TTC549 (cell line): Measurements from ENCODE around the gene LRRC32.
"Not testable (repeated sequence)": the region's sequence is repeated elsewhere in the genome, so short reads cannot be mapped to it uniquely, and the experiment has no call there.

Experiments
- FAIRE-seq: peaks from 2 replicates; lab custom pipeline; 2012; peaks lifted over from hg19 to GRCh38; lab: Jason Lieb, UNC

Gene LRRC32

GRCh38 chr11:76644591-76644990 is 26.0 kb downstream of the LRRC32 start:
- FAIRE-seq = no peak

- not testable (repeated sequence) for FAIRE-seq
These were observed 26.8 kb downstream of the LRRC32 start for GRCh38 chr11:76643711-76644110.

DNA sequence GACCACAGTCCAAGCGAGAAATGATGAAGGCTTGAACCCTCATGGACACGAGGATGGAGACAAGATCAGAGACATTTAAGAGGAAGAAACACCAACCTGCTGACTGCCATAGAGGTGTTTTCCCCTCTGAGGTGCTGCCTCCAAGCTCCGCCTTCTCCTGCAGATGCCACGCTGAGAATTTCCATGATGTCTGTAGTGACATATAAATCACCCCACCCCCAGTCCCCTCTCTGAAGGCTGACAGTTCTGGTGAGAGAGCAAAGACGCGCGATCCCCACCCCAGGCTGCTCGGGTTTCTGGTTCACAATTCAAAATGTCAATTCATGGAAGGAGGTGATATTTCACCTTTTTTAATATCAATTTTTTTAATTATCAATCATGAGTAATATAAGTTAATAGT is 28.2 kb downstream of the LRRC32 start:
- FAIRE-seq = no peak

DNA sequence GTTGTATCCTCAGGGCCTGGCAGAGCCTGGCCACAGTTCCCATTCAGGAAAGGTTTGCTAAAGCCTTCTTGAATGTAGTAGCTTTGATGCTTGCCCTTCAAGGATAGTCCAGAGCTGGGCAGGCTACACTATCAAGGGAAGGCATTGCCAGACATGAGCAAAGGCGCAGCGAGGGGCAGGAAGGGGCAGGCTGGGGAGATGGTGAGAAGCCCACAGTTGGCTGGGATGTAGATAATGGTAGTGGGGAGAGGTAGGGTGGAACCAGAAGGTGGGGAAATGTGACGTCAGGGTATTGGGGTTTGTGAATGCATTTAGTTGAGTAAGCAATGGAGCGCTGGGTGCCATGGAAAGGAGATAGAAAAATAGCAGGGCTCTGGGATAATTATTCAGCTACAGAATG is 28.6 kb downstream of the LRRC32 start:
- no peak for FAIRE-seq

GRCh38 chr11:76640501-76640900 is 30.0 kb downstream of the LRRC32 start:
- FAIRE-seq = no peak

DNA sequence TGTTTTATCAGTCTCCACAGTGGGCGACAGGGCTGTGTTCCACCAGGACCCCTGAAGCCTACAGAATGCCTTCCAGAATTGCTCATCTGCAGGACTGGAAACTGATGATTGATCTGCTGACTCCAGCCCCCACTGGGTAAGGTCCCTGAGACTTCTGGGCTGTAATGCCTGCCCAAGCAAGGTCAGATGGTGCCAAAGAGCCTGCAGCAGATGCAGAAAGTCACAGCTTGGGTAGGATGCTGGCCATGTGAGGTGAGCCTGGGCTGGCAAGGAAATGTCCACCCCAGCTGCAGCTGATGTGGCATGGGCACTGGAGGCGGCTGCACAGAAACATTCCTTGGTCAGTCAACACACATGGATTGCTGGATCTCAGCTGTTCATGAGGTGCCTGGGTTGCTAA is 30.9 kb downstream of the LRRC32 start:
- FAIRE-seq = no peak

- FAIRE-seq = no peak
These were observed 32.0 kb downstream of the LRRC32 start for GRCh38 chr11:76638270-76639197.

DNA sequence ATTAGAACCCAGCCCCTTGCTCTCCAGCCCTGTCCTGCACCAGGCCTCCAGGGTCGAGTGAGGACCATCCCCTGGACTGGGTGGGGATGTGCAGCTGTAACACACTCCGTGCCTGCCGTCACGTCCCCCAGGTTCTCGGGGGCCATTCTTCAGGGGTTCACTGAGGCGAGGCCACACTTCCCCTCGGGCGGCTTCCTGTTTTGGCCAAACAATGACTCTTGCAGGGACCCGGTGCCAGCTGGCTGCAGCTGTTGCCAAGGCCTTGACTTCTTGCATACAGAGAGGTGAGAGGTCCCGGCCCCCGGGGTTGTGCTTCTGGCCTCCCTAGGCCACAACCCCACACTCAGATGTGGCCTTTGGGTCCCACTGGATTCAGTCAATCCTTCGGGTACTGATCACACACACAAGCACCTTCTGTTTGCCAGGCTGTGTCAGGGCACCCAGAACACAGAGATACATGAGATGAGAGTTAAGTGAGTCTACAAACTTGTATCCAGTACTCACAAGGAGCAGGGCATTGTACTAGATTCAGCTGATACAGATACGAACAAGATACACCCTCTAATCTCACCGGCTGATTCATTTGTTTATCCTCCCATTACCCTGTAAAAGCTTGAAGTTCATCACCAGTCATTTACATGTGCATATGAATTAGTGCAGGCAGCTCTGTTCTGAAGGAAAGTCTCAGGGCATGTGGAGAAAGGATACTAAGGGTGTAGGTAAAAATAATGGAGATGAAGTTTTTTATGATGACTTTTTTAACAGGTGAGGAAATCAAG is 32.9 kb downstream of the LRRC32 start:
- FAIRE-seq = no peak

GRCh38 chr11:76636826-76637460 is 33.6 kb downstream of the LRRC32 start:
- no peak for FAIRE-seq

- FAIRE-seq = no peak
These were observed 34.4 kb downstream of the LRRC32 start for GRCh38 chr11:76635991-76636738.

DNA sequence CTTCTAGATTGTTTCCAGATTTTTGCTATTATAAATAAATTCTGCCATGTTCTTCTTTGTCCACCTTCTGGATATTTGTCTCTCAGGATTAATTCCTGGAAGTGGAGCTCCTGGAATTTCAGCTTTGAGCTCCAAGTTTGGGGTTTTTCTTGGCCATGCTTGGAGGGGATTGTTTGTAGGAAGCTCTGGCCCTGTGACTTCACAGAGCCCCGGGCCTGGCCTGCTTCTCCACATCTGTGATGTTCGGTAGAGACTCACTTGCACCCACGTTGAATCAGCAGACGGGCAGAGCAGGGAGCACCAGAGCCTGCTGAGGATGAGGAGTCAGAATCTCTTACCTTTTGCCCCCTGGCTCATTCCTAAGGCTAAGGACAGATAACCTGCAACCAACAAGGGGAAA is 35.7 kb downstream of the LRRC32 start:
- no peak for FAIRE-seq

- FAIRE-seq = no peak
These were observed 38.1 kb downstream of the LRRC32 start for GRCh38 chr11:76632492-76632891.

DNA sequence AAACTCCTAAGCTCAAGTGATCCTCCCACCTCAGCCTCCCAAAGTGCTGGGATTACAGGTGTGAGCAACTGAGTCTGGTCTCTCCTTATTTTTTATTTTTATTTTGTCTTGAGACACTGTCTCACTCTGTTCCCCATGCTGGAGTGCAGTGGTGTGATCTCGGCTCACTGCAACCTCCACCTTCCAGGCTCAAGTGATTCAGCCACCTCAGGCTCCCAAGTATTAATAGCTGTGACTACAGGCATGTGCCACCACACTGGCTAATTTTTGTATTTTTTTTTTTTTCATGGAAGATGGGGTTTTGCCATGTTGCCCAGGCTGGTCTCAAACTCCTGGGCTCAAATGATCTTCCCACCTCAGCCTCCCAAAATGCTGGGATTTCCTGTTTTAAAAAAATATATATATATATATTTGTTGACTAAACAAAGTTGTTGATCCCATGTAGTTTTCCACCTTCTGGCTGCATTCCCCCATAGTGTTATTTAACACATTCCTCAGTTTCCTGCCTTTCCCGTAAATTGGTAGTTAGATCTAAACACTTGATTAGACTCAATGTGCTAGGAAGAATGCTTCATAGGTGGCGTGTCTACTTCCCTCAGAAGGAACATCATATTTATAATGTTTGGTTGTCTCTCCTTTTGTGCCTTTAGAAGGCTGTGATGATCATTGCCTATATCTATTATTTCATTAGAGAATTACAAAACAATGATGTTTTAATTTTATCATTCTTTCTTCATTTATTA is 38.8 kb downstream of the LRRC32 start:
- FAIRE-seq = no peak

DNA sequence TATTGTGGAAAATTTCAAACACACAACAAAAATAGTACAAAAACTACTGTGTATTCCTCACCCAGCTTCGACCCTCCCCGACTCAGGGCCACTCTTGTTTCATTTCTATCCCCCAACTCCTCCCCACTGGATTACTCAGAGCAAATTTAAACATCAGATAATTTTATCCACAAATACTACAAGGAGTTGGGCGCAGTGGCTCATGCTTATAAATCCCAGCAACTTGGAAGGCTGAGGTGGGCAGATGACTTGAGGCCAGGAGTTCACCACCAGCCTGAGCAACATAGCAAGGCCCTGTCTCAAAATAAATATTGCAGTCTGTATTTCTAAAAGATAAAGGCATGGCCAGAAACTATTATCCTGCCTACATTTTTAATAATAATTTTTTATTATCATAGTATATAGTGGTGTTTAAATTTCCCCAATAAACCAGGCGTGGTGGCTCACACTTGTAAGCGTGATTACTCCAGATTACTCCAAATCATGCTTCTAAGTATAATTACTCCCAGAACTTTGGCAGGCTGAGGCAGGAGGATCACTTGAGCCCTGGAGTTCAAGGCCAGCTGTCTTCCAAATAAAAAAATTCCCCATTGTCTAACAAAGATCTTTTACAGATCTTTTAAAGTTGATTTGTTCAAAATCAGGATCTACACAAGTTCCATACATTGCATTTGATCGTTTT is 39.8 kb downstream of the LRRC32 start:
- no peak for FAIRE-seq

- no peak for FAIRE-seq
These were observed 40.5 kb downstream of the LRRC32 start for GRCh38 chr11:76629853-76630599.

DNA sequence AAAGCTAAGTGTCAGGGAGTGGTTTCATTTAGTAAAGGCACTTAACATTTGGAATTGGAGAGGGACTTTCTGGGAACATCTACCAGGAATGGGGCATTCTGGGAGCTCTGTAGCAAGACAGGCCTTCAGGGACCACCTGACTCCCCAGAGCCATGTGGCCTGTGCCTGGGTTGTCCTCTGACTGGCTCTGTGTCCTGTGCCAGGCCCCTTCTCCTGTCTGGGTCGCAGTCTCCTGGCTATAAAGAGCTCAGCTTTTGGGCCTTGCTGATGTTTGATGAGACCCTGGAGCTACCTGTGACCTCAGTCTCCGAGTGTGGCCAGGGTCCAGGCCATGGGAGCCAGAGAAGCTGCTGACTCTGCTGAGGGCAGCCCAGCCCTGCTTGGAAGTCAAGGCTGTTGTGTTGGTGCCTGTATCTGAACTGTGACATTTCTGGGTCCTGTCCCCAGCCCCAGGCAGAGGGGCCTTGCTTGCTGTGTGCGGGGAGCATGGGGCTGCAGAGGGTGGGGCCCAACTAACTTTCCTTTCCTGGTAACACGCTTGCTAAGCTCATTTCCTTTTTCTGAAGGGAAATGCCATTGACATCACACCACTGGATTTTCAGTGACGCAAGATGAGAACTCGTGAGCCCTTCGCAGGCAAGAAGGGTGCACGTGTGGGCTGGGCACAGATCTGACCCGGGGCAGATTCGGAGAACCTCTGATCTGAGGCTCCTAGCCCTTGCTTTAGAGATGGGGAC is 41.3 kb downstream of the LRRC32 start:
- no peak for FAIRE-seq

DNA sequence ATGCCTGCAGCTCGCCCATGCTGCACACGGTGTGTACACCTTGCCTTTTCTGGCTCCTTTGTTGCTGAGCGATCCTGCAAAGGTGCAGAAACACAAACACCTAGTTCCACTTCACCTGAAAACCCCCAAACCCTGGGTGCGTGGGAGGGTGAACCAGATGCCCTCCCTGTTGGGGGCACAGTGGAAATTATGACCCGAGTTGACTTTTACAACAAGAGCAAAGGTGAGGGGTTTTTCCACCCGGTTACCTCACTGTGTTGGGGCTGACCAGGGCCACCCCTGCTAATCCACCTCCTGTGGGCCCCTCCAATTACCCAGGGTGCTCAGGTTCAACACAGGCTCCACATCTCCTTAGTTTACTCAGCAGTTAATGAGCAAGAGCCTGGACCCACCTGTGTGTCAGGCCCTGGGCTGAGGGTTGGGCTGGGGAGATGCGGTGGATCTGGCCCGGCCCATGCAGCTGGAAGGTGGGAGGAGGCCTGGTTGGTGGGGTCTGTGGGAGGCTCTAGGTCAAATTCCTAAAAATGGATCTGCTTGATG is 42.1 kb downstream of the LRRC32 start:
- no peak for FAIRE-seq

- FAIRE-seq = no peak
These were observed 42.9 kb downstream of the LRRC32 start for GRCh38 chr11:76627606-76628005.

GRCh38 chr11:76626921-76627401 is 43.6 kb downstream of the LRRC32 start:
- FAIRE-seq = no peak
